ENCODE results near the gene NR3C1.

The NR3C1 gene

DNA sequence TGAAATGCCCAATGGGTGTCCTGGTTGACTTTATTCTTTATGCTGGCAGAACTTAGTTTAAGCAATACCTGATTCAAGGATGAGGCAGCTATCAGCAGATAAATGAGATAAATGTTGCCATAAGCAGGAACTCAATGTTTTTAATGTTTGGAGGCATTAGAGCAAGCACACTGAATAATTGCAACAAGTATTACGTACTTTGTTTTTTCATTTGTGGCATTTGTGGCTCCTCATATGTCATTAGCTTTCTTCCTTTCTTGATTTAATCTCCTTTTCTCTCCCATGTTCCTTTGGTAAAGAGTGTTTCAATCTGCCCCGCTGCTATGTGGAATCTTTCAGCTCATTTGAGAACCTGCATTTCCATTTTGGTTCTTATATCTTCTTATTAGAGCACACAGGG lies 6.4 kb upstream of the NR3C1 start:
- TF ChIP-seq, protein P1, sequence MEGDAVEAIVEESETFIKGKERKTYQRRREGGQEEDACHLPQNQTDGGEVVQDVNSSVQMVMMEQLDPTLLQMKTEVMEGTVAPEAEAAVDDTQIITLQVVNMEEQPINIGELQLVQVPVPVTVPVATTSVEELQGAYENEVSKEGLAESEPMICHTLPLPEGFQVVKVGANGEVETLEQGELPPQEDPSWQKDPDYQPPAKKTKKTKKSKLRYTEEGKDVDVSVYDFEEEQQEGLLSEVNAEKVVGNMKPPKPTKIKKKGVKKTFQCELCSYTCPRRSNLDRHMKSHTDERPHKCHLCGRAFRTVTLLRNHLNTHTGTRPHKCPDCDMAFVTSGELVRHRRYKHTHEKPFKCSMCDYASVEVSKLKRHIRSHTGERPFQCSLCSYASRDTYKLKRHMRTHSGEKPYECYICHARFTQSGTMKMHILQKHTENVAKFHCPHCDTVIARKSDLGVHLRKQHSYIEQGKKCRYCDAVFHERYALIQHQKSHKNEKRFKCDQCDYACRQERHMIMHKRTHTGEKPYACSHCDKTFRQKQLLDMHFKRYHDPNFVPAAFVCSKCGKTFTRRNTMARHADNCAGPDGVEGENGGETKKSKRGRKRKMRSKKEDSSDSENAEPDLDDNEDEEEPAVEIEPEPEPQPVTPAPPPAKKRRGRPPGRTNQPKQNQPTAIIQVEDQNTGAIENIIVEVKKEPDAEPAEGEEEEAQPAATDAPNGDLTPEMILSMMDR (IDR thresholded peaks at IDR 0.05; ENCODE audit: unreplicated experiment in 3 of 3), result no peak
- Mint-ChIP-seq H3K27me3 (ENCODE audit: low read depth) (peaks cover 5% of the 10 kb centered on the region), H3K36me3 (ENCODE audit: low read depth) (no peaks in the 10 kb centered on the region), H3K9me3 (peaks cover 4% of the 10 kb centered on the region), H3K4me1 (peaks cover 8% of the 10 kb centered on the region), H3K27ac (no peak overlapping the region), H3K4me3 (no peak overlapping the region)

DNA sequence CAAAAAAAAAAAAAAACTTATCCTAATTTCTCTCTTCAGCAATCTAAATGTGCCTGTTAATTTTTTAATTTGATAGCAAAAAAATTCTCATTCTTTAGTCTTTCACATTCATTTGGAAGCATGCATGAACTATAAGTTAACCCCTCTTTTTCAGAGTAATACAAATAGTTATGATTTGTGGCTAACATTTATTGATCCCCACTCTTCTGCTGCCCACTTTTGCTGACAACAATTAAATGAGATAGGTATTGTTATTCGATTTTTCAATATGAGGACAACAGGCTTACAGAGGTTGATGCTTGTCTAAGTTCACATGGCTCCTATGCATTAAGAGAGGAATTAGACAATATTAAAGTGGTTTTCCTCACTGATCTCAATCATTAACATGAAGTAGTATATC lies 2.9 kb upstream of the NR3C1 start:
- TF ChIP-seq, protein P1 (IDR thresholded peaks at IDR 0.05; ENCODE audit: unreplicated experiment in 3 of 3), result no peak
- H3K27me3 Mint-ChIP-seq (ENCODE audit: low read depth), result peaks cover 12% of the 10 kb centered on the region
- H3K36me3 Mint-ChIP-seq (ENCODE audit: low read depth), result peaks cover under 1% of the 10 kb centered on the region
- H3K27ac Mint-ChIP-seq, result peak overlapping the region; percentile 100
- H3K9me3 Mint-ChIP-seq, result peaks cover 4% of the 10 kb centered on the region
- H3K4me3 Mint-ChIP-seq, result peak overlapping the region; percentile 78 to 85 (median 80)
- H3K4me1 Mint-ChIP-seq, result peaks cover 9% of the 10 kb centered on the region

DNA sequence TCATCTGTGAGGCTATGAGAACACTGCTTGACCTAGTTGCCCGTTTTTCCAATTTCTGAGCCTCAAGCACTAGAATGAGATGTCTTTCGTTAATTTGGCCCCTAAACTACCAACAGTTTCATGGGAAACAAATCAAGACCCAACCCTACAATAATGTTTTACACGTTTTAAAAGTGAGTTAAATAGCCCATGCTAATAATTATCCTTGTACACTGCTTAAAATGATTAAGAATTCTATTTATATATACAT lies 2.3 kb upstream of the NR3C1 start:
- Mint-ChIP-seq H3K9me3 (peaks cover 4% of the 10 kb centered on the region), H3K27me3 (ENCODE audit: low read depth) (peaks cover 13% of the 10 kb centered on the region), H3K4me1 (peaks cover 15% of the 10 kb centered on the region), H3K4me3 (peak overlapping the region; percentile 90 to 95 (median 92)), H3K36me3 (ENCODE audit: low read depth) (peaks cover 6% of the 10 kb centered on the region), H3K27ac (peak overlapping the region; percentile 100)
- TF ChIP-seq, protein P1 (IDR thresholded peaks at IDR 0.05; ENCODE audit: unreplicated experiment in 3 of 3), result no peak

DNA sequence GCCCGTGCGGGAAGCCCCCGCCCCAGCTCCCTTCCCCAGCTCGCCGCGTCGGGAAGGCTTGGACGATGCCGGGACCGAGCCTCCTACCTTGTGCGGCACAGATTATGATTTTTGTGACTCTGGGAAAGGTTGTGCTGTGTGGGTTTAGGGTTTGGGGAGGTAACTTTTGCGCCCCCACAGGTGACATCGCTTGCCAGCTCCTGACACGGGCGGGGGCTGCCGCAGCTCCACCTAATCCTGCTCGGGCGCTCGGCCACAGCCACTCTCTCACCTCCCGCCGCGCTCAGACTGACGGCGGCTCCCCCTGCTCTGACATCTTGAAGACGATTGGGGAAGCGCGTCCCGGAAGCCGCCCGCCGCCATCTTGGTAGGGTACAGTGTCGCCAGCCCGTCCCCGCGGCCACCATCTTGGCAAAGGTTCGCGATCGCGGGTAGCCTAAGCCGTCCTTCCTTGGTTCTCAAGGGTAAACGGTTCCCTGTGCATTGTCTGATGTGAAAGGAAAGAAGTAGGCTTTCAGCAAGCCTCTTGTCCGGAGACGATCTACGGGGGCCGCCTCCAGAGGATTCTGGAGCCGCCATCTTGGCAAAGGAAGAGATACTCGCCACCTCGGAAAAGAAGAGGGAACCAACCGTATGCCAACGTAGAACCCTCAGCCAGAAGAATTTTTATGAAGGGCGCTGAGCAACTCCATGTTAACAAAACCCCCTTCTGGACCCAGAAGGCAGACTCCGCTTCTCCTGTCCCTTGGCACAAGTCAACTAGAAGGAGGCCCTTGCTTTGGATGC lies 1.8 kb upstream of the NR3C1 start:
- TF ChIP-seq, protein P1 (IDR thresholded peaks at IDR 0.05; ENCODE audit: unreplicated experiment in 3 of 3), result no peak
- Mint-ChIP-seq H3K27ac (peak overlapping the region; percentile 100), H3K36me3 (ENCODE audit: low read depth) (peaks cover 11% of the 10 kb centered on the region), H3K4me3 (peak overlapping the region; percentile 90 to 95 (median 92)), H3K27me3 (ENCODE audit: low read depth) (peaks cover 18% of the 10 kb centered on the region), H3K9me3 (peaks cover 4% of the 10 kb centered on the region), H3K4me1 (peaks cover 20% of the 10 kb centered on the region)

DNA sequence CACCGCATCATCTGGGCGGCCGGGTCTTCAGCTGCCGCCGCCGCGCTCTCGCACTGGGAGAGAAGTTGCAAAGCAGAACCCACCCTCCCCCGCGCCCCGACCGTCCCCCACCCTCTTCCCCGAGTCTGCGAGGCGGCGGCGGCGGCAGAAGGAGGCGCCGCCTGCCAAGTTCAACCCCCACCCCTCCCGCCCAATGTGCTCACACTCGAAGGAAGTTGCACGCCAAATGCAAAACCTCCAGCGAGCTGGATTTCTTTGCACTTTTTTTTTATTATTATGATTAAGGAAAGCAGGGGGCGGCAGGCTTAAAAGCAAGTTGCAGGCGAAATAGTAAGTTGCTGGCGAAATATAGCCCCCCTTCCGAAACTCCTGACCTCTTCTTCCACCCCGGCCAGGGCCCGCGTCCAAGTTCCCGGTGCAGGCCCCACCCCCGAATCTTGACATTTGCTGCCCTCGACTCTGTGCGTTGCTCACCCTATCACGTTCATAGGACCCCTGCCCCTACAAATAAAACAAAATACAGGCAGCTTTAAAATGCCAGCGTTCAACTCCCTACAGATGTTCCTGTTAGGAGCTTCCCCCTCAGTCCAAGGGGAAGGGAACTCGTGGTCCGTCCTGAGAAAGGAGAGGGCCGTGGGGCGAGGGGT lies 1.1 kb upstream of the NR3C1 start:
- TF ChIP-seq, protein P1 (IDR thresholded peaks at IDR 0.05; ENCODE audit: unreplicated experiment in 3 of 3), result no peak
- Mint-ChIP-seq H3K4me1 (peaks cover 28% of the 10 kb centered on the region), H3K9me3 (peaks cover 4% of the 10 kb centered on the region), H3K4me3 (peak overlapping the region; percentile 90 to 95 (median 92)), H3K27ac (peak overlapping the region; percentile 100), H3K36me3 (ENCODE audit: low read depth) (peaks cover 18% of the 10 kb centered on the region), H3K27me3 (ENCODE audit: low read depth) (peaks cover 21% of the 10 kb centered on the region)

DNA sequence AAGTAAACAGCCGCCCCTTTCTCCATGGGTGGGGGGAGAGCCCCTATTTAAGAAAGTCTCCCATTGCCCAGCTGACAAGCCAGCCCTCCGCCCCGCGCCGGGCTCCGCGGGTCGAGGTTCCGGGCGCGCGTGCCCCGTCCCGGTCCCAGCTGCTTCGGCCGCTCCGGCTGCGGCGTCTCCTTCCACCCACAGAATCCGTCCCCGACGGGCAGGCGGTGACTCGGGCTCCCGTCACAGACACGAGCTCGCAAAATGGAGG lies 223 bp downstream of the NR3C1 start:
- peaks cover 4% of the 10 kb centered on the region for H3K9me3 Mint-ChIP-seq
- TF ChIP-seq, protein P1 (IDR thresholded peaks at IDR 0.05; ENCODE audit: unreplicated experiment in 3 of 3), result no peak
- peaks cover 26% of the 10 kb centered on the region for H3K36me3 Mint-ChIP-seq (ENCODE audit: low read depth)
- peaks cover 21% of the 10 kb centered on the region for H3K27me3 Mint-ChIP-seq (ENCODE audit: low read depth)
- H3K27ac Mint-ChIP-seq, result peak overlapping the region in 1 of 3 experiments; percentile 44
- H3K4me3 Mint-ChIP-seq, result peak overlapping the region; percentile 87 to 97 (median 96)
- peaks cover 40% of the 10 kb centered on the region for H3K4me1 Mint-ChIP-seq
